ENCODE results near the gene ZC3H18. TPM values are rescaled to one million over a fixed set of nuclear protein-coding genes. Genes with fewer than 3 reads are reported as not detected.

ZC3H18 gene
- total RNA-seq, 1 experiment from 2014 or later, result 57.8 TPM

DNA sequence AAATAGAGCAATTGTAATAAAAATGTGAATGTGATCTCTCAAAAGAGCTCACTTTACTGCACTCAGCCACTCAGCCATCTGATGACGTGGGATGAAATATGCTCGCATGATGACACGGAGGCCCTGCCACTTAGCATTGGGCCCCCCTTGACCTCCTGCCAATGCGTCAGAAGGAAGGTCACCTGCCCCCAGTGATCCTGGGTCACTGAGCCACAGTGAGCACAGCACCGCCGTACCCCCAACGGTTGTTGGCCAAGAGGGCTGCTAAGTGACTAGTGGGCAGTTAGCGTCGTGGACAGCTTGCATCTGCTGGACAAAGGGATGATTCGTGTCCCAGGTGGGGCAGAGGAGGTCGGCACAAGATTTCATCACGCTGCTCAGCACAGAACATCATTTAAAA is 22.9 kb downstream of the ZC3H18 start (continued):
- TF ChIP-seq, protein P1, sequence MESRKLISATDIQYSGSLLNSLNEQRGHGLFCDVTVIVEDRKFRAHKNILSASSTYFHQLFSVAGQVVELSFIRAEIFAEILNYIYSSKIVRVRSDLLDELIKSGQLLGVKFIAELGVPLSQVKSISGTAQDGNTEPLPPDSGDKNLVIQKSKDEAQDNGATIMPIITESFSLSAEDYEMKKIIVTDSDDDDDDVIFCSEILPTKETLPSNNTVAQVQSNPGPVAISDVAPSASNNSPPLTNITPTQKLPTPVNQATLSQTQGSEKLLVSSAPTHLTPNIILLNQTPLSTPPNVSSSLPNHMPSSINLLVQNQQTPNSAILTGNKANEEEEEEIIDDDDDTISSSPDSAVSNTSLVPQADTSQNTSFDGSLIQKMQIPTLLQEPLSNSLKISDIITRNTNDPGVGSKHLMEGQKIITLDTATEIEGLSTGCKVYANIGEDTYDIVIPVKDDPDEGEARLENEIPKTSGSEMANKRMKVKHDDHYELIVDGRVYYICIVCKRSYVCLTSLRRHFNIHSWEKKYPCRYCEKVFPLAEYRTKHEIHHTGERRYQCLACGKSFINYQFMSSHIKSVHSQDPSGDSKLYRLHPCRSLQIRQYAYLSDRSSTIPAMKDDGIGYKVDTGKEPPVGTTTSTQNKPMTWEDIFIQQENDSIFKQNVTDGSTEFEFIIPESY (IDR thresholded peaks at IDR 0.05; ENCODE audit: extremely low read depth, insufficient replicate concordance, low read length), result no peak
- TF ChIP-seq JUND (IDR thresholded peaks at IDR 0.05), result no peak

DNA sequence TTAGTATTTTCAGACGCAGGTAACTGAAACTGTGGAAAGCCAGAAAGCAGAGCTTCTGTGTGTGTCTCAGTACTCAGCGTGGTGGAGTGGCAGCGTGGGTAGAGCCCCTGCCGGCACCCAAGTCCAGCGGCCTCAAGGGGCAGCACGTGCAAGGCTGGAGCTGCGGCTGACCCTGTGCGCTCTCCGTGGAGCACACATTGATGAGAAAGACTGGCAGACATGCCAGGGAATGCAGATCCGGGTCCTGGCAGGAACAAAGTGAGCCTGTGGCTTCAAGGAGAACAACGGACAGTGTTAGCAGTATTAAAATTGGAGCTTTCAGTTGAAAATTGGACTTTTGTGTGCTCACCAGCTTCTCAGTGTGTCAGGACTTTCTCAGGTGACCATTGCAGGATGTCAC is 23.3 kb downstream of the ZC3H18 start:
- H3K4me1 ChIP-seq (ENCODE audit: control insufficient read depth in 1 of 2, insufficient read depth in 2 of 2, low read length in 2 of 2), result no peaks in the 10 kb centered on the region
- peaks cover 46 to 52% of the 10 kb centered on the region in 2 experiments; a peak in 3 of 4 replicates for H3K36me3 ChIP-seq (ENCODE audit: control insufficient read depth in 1 of 2, insufficient read depth in 2 of 2, low read length in 2 of 2)
- H3K27me3 ChIP-seq (ENCODE audit: insufficient read depth, low read length), result no peaks in the 10 kb centered on the region
- ATAC-seq (peak; percentile 56; the same call in 1 of the 2 replicates), DNase-seq (ENCODE audit: low read depth, low spot score) (no peak)
- ChIA-PET RAD21 (ENCODE audit: low non-redundant PET in 1 of 2, low total read pairs in 2 of 2, uncharacterized antibody in 2 of 2, unreplicated experiment in 2 of 2) (no interaction called here), POLR2A (interaction anchor here (1.6 kb wide), 1 partner anchor 69 kb away, joined by 3 read pairs; the partner anchor contains the start of gene MVD), CTCF (no interaction called here)
- intact Hi-C loops (cut with micrococcal nuclease), result no loop called here
- H2AFZ ChIP-seq (ENCODE audit: low read depth, low read length, poor library complexity, severe bottlenecking), result no peak overlapping the region
- H3K79me2 ChIP-seq (ENCODE audit: insufficient read depth, low read length), result peaks cover 82% of the 10 kb centered on the region
- no peak overlapping the region for H3K4me3 ChIP-seq (replicated peaks in 1 of 2; ENCODE audit: low read depth in 1 of 2, low read length in 2 of 2)
- BruUV-seq (replicated peaks), result no TSS peak
- H3K9me3 ChIP-seq (ENCODE audit: control insufficient read depth in 1 of 2, insufficient read depth in 1 of 2, low read depth in 1 of 2, low read length in 2 of 2), result no peaks in the 10 kb centered on the region
- peaks cover 4% of the 10 kb centered on the region; the same call in 1 of the 2 replicates for H4K20me1 ChIP-seq (ENCODE audit: insufficient read depth)
- H3K9ac ChIP-seq (ENCODE audit: low read length), result no peak overlapping the region
- TF ChIP-seq TCF7L2 (IDR thresholded peaks at IDR 0.05; ENCODE audit: borderline replicate concordance, extremely low read depth, insufficient read depth, insufficient read length) (no peak), SRF (IDR thresholded peaks at IDR 0.05; ENCODE audit: low read depth) (no peak), CBX3 (IDR thresholded peaks at IDR 0.05; ENCODE audit: low read depth) (no peak), FOSL1 (IDR thresholded peaks at IDR 0.05; ENCODE audit: low read depth) (no peak), EZH2 (IDR thresholded peaks at IDR 0.05) (no peak), YY1 (IDR thresholded peaks at IDR 0.05; ENCODE audit: extremely low read depth, insufficient replicate concordance, low read depth, low read length) (no peak), EZH2phosphoT487 (IDR thresholded peaks at IDR 0.05; ENCODE audit: borderline replicate concordance) (no peak)
- TF ChIP-seq, protein P1 (IDR thresholded peaks at IDR 0.05; ENCODE audit: extremely low read depth, insufficient replicate concordance, low read length), result no peak
- TF ChIP-seq, protein P2, sequence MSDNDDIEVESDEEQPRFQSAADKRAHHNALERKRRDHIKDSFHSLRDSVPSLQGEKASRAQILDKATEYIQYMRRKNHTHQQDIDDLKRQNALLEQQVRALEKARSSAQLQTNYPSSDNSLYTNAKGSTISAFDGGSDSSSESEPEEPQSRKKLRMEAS (IDR thresholded peaks at IDR 0.05), result no peak
- H3K9me2 ChIP-seq (ENCODE audit: insufficient read depth), result no peaks in the 10 kb centered on the region
- no peak overlapping the region for H3K4me2 ChIP-seq (ENCODE audit: low read length)
- no peak overlapping the region for H3K27ac ChIP-seq (ENCODE audit: low read depth, low read length)
